GM19239 (cell line): ENCODE measurements around the gene SLC6A6.
A peak's percentile ranks its signal among the peaks of the same experiment; 100 is the strongest.

Experiments used
- DNase-seq: peaks from one replicate; pipeline ENCODE4 v3.0.0; 2011; ENCODE audit warnings: low spot score; ENCODE audit not compliant: insufficient read length
- FAIRE-seq: peaks from 2 replicates; lab custom pipeline; 2011; peaks lifted over from hg19 to GRCh38; lab: Jason Lieb, UNC

The SLC6A6 gene

DNA sequence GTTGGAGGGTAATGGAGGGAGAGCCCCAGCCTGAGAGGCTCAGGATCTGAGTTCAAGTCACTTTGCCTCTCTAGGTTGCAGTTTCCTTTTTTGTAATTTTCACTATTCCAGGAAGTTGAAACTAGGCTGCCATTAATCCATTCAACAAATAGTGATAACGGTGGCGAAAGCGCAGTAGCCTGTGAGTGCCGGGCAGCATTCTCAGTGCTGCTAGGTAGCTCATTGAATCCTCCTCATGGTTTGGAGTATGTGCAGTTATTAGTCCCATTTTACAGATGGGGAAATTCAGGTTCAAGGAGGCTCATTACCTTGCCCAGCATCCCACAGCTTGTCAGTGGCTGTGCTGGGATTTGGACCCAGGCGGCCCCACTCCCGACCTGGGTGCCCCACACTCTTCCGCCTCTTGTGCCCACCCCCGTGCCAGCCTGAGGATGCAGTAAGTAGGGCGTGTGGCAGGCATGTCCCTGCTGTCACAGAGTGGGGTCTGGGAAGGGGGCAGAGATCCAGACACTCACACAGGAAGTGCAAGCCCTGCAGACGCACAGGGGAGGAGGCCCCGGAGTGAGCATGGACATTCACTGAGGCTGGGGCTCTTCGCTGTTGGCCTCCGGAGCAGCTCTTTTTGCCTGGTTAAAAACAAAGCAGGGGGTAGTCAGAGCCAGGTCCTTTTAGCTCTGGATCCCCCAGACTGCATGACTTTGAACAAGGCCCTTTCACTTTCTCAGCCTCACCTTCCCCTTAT, 58.8 kb downstream of the SLC6A6 start:
- no peak for DNase-seq
- no peak for FAIRE-seq

DNA sequence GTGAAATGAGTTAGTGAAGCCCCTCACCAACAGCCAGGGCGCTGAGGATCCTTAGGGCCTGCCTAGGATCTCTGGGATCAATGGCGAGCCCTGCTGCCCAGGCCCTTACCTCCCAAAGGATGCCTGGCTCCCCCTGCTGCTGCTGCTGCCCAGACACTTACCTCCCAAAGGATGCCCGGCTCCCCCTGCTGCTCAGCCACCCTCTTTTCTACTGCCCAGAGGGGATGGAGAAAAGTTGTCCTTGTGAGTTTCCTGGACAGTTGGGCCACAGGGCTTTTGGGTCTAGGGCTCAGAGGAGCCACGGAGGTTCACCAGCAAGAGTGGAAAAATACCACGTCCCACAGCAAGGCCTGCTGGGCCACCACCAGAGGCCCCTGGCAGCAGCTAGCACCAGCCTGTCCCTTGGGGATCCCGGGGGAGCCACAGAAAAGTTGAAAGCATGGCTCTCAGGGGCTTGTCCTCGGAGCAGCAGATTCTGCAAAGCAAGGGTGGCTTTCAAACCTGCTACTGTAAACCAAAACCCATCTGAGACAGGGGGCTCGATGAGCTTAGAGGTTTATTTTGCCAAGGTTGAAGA, 59.4 kb downstream of the SLC6A6 start:
- DNase-seq = peak; percentile 59
- FAIRE-seq = peak; percentile 52

DNA sequence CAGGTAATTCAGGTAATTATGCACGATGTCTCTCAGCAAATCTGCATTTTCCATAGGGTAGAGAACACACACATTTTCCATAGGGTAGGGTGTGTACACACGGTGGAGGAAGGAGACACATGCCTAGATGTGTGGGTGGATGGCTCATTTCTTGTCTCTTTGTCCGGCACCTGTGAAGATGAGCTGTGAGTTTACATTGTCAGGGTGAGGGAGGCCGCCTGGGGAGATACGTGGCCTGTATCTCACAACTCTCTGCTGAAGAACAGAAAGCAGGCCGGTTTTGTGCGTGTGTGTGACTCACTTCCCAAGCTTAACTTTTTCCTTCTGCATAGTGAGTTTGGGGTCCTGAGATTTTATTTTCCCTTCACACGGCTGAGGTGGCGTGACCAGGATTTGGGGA, 60.3 kb downstream of the SLC6A6 start:
- DNase-seq (no peak), FAIRE-seq (no peak)

DNA sequence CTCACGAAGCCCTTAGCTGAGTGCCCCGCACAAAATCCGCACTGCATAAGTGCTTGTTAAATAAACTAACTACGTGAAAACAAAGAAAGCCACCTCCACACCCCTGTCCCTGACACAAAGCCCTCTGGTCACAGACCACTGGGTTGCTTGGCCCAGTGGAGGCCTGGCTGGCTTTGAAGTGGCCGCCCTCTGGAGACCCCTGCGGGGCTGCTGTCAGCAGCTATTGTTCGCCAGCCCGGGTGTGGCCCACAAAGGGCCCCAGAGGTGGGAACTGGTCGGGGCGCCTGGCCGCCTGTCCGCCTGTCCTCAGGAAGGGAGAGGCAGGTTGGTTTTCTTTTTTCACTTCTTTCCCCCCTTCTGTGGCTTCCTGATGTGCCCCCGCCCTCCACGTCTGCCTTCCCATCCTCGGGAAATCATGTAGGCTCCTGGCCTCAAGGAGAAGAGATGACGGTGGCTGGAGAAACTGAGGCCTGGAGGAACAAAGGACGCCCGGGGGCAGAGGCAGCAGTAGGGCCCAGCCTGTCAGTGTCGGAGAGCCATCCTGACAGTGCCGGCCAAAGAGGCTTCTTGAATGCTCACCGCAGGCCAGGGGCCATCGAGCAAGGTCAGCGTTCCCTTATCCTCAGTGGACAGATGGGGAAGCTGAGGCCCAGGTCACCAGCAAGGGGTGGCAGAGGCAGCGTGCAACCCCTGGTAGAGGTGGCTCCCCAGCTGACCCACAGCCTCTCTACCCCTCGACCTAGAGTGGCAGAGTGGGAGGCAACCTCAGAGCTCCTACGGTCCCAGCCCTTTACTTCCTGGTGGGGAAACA, 61.1 kb downstream of the SLC6A6 start:
- DNase-seq = no peak
- FAIRE-seq = no peak

DNA sequence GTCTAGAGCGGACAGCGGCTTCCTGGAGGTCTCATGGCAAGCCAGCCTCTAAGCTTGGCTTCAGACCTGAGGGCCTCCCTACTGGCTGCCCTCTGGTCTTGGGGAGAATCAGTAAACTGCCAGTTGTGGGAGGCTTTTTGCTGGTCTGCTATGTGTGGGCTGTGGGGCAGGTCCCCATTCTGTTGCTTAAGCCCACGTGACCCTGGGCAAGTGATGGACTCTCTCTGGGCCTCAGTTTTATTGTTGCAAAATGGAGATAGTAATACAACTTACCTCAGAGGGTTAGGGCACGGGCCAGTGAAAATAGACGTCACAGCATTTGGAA, 61.7 kb downstream of the SLC6A6 start:
- FAIRE-seq = no peak
- no peak for DNase-seq

DNA sequence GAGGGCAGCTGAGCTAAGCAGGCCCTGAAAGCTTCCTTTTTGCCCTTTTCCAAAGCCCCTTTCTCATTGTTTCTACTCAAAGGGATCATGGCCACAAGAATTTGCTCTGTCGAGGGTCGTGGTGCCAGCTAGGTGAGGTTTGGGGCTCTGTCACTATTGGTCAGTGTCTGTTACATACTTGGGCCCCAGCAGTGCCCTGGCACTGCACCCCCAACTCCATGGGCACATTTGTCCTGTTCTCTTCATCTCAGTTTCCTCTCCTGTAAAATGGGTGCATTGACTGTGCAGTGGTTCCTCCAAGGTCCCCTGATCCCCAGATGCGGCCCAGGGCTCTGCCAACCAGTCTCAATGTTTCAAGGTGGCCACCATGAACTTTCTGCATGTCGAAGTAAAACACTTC, 62.1 kb downstream of the SLC6A6 start:
- DNase-seq = no peak
- no peak for FAIRE-seq

DNA sequence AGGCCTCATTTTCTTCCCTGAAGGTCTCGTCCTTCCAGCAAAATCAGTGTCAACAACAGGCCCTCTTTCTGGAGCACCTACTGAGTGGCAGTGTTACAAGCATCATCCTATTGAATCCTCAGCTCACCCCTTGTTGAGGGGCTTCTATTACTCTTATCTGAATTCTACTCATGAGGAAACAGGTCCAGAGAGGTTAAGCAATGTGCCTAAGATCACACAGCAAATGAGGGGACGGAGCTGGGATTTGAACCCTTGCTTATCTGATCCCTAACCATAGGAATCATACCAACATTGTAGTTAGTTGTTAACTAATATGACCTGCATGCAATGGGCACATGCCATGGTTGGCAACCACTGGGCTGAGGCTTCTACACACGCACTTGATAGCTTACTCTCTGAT, 63.0 kb downstream of the SLC6A6 start:
- DNase-seq = no peak
- no peak for FAIRE-seq

DNA sequence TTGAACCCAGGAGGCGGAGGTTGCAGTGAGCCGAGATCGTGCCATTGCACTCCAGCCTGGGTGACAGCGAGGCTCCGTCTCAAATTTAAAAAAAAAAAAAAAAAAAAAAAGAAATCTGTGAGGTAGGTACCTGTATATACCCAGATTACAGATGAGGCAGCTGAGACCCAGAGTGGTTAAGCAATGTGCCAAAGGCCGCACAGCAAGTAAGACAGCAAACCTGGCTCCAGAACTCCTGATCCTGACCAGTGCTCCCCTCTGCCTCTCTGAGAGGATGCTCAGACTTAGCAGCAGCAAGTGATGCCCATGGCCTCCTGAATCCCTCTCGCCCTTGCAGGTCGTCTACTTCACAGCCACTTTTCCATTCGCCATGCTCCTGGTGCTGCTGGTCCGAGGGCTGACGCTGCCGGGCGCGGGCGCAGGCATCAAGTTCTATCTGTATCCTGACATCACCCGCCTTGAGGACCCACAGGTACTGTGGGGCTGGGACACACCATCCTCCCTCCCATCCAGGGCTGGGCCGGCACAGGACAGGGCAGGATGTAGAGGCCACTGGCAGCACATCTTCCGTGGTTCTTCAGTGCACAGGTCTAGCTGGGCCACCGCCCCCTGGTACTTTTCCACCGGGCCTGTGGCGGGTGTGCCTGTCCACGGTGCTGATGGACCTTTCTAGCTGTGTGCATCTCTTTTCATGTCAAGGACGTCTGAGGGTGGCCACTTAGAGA, 63.9 kb downstream of the SLC6A6 start:
- FAIRE-seq (no peak), DNase-seq (no peak)

DNA sequence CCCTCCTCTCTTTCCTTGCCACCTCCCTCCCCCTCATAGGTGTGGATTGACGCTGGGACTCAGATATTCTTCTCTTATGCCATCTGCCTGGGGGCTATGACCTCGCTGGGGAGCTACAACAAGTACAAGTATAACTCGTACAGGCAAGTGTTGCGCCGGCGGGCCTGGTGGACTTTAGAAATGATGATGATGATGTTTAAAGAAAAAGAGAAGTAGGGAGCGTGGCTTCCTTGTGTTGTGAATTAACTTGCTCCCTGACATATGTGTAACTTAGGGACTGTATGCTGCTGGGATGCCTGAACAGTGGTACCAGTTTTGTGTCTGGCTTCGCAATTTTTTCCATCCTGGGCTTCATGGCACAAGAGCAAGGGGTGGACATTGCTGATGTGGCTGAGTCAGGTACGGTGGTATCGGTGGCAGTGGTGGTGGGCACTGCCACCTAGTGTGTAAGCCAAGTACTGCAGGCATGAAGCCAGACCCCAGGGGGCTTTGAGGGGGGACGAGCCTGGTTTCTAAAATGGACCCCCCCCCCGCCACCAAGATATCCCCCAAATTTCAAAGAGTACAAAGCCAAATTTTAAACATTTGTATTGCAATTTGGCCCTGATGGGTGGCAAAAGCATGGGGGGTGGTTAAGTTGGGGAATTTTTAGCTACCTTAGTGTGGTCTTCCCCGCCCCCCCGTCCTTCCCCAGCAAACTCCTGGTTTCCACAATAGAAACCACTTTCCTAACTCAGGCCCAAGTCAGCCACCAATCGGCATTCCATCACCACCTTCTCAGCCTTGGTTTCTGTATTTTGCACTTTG, 65.6 kb downstream of the SLC6A6 start:
- FAIRE-seq (no peak), DNase-seq (peak; percentile 76)

DNA sequence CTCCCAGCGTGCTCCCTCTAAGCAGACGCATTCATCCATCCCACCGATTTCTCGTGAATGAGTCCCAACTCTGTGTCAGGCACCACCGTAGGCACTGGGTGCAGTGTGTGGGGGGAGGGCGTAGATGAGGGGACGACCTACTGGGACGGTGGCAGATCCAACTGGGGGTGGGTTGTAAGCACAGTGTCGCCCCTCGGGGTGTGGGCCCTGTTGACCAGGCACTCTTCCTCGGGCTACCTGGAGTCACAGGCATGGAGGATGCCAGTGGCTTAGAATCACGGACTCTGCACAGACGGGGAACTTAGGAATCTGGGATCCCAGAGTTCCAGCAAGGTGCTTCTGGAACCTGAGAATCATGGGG, 66.2 kb downstream of the SLC6A6 start:
- FAIRE-seq = no peak

DNA sequence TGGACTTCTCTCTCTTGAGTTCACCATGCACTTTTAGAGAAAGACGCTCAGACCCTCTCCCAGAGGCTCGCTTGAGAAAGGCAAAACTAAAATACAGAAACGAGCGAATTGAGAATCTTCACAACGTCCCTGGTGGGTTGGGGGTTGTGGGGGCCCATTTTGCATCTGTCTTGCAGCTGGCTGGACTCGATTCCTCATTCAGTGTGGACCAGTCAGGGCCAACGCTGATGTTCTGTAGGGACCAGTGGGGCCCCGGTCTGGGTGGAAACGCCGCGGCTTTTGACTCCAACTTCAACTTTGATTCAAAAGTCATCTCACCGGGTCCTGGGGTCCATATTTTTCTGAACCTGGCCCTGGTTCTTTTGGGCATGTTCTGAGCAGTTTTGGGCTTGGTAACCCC, 68.1 kb downstream of the SLC6A6 start:
- DNase-seq (no peak), FAIRE-seq (no peak)

More for the DNA sequence above, 66.2 kb downstream of the SLC6A6 start:
- no peak for DNase-seq

DNA sequence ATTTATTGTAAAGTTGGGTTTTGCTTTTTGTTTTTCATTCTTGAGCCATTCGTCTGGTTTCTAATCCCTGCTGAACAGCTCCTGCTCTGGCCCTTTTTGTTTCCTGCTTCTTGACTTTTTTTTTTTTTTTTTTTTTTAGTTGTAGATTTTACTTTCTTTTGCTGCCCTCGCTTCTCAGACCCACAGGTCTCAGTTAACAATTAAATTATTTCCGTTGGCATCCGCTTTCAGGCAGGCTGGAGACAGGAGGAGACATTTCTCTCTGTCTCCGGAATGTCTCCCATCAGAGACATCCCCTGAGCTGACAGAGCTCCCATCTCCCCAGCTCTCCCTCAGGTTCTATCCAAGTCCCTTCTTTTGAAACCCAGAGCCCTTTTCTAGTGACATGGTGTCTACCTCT, 68.6 kb downstream of the SLC6A6 start:
- FAIRE-seq (no peak), DNase-seq (no peak)

DNA sequence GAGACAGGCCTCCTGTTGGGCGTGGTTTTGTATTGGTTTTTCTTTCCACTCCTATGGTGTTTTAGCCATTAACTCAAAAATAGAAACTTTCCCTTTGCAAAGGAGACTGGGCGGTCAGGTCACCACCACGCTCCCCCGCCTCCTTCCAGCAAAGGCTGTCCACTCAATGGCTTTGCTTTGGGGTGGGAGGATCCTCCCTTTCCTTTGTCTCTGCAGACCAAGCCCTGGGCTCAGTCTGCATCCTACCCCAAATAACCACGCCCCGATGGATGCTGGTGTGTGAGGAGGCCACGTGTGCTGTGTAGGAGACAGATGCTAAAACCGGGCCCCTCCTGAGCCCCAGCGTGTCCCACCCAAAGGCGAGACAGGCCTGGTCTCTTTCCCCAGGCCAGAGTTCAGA, 69.3 kb downstream of the SLC6A6 start:
- DNase-seq (no peak), FAIRE-seq (no peak)

DNA sequence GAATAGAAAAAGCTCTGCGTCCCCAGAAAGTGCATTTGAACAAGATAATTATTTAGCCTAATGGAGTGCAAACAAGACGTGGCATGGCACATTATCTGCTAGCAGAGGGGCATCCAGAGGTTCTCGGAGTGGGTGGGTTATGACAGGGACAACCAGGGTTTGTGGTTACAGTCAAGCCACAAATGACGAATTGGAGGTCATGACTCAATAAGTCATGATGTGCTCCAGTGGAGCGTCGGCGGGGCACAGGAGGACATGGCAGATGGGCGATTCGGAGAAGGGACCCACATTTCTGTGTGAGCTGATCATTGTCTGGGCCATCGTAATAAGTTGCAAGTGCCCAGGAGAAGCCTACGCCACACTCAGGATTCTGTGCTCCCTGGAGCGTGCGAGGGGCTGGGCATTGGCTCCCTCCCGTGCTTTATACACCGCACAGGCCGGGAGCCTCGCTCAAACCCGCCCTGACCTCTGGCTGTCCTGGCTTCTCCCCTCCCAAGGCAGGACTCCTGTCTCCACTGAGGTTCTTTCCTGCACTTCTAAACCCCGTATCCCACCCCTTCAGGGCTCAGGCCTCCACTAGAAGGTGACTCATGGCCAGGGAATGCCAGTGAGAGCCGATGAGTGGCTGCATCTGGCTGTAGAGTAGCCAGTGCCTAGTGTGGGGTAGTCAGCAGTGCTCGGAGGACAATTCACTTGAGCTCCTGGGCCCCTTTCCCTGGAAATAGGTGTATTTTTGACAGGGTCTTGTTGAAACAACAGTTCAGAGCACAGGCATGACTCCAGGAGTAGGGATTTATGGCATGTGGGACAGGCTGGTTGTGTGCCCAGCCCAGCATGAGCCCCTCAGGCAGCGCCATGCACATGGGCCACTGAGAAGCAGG, 70.3 kb downstream of the SLC6A6 start:
- FAIRE-seq (no peak), DNase-seq (no peak)

DNA sequence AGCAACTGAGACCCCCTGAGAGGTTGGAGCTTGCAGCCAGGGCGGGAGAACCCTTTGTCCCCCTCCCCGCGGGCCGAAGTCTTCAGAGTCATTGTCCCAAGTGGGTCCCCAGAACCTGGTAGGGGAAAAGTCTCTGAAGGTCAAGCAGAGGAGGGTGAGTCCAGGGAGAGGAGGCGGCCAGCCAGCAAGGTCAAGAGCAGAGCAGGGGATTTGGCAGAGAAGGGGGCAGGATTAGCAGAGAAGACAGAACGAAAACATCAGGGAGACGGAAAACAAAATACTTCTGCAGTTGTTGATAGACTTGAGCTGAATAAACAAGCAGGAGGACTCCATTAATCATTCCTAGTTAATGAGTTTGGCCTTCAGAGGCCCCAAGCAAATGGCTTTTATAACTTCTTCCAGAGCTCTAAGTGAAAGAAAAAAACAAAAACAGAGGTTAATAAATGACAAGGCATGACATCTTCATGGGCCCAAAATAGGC, 71.0 kb downstream of the SLC6A6 start:
- no peak for FAIRE-seq

DNA sequence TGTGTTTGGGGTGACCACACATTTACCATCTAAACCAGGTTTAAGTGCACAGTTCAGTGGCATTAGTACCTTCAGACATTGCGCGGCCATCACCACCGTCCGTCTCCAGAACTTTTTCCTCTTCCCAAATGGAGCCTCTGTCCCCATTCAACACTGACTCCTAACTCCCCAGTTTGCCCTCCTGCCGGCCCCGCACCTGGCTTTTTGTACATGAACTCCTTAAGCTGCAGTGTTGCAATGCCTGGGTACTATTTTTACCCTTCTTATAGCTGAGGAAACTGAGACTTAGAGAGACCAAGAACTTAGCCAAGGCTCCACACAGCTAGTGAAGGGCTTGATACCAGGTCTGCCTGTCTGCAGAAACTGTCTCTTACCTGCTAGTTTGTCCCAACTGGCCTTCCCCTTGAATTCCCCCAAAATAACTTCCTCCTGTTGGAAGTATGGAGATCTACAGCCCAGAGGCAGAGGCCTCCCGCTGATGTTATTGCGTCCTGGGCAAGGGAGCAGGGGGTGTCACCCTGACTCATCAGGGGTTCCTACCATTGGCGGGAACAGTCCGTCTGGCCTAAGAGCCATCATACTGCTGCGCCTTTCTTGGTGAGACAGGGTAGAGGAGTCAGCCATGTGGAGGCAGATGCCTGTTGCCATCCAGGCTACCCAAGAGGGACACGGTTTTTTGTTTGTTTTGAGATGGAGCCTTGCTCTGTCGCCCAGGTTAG, 72.1 kb downstream of the SLC6A6 start:
- FAIRE-seq (no peak), DNase-seq (no peak)

More for the DNA sequence above, 71.0 kb downstream of the SLC6A6 start:
- no peak for DNase-seq

DNA sequence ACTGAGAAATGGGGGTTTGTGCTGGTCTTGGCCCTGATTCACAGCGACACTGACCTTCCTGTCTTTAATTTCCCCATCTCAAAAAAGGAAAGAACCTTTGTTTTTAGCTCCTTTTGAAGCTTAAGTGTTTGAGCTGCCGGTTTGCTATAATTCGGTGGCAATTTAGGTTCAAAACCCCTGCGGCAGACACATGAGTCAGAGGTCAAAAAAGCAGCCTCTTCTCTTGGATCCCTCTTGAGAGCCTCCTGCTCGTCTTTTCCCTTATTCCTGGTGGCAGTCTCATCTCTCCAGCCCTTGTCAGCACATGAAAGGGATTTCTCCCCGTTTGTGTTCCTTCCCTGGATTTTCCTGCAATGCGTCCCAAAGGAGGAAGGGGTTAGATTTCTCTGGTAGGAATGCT, 73.2 kb downstream of the SLC6A6 start:
- DNase-seq = no peak
- no peak for FAIRE-seq

DNA sequence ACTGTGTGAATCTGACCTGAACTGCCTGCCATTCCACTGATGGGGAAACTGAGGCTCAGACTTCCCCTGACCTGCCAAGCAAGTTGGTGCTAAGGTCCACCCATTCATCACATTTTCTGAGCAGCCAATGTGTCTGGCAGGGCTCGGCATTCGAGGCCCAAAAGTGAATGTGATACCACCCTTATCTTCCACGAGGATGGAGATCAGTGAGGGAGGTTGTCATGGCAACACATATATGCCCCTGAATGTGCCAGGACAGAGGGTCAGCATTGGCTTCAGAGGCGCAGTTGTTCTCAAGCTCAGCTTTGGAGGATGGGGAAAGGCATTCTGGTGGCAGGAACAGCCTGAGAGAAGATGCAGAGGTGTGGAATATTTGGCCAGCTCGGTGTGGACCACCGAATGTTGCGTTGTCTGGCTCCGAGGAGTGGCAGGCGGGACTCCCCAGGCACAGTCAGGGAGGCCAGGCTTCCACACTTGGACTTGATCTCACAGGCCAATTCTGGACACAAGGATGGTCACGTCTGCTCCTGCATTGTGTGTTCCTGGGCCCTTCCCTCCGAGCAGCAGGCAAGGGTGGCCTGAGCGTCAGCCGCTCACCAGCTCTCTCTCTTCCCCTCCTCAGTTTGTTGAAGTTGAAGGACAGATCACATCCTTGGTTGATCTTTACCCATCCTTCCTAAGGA, 74.3 kb downstream of the SLC6A6 start:
- DNase-seq = no peak
- no peak for FAIRE-seq
